ENCODE measurements around the gene COG1. TPM values are rescaled to one million over a fixed set of nuclear protein-coding genes. Genes with fewer than 3 reads are reported as not detected.

The COG1 gene
- polyA plus RNA-seq, 1 of the 3 experiments (the other 2 are of a cell fraction) = 52.8 TPM

DNA sequence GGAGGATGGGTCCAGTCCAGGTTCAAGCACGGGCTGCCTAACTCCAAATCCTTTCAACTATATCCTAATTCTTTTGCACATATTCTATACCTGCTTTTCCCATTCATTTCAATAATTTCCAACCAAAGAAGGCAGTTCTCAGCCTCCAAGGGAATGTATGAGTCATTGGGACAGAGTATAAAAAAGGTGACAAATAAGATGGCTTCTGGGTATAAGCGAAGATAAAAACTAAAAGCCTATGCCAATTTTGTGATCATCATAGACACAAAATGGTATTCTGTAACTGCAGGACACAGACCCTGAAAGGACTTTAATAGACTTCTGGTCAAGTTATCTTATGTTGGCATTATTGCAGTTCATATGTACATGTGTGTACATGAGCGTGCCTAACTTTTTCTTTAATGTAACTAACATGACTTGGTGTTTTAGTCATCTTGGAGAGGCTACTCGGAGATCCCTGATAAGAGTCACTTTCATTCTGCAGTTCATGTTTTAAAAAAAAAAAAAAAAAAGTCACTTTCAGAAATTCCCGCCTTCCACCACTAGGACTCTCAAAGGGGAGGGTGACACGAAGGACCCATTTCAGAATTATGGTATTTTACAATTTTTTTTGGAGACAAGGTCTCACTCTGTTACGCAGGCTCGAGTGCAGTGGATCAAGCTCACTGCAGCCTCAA lies 17.3 kb downstream of the COG1 start:
- H3K27ac ChIP-seq (ENCODE audit: low read depth in 2 of 2, low read length in 1 of 2) = 0 out of 4 replicates have a peak overlapping the region, but pooled peaks of 1 of the 2 experiments have one; percentile 4
- no peak overlapping the region for H3K4me3 ChIP-seq (ENCODE audit: low read depth in 2 of 2, low read length in 1 of 2)
- peak; percentile 80 for DNase-seq
- H3K79me2 ChIP-seq (ENCODE audit: insufficient read depth) = peaks cover 61% of the 10 kb centered on the region
- no peaks in the 10 kb centered on the region for H3K27me3 ChIP-seq (ENCODE audit: insufficient read depth)
- no peaks in the 10 kb centered on the region for H3K4me1 ChIP-seq (ENCODE audit: control insufficient read depth in 1 of 2, insufficient read depth in 2 of 2, low read depth in 1 of 2, low read length in 1 of 2)
- no peaks in the 10 kb centered on the region for H3K9me2 ChIP-seq
- H3K9ac ChIP-seq = no peak overlapping the region
- ChIA-PET CTCF (interaction anchor here (0.7 to 1.7 kb wide), 5 partner anchors 13 to 160 kb away, joined by 3 to 7 read pairs (median 3); no protein-coding TSS in a partner anchor), POLR2A (no interaction called here)
- H3K9me3 ChIP-seq = no peaks in the 10 kb centered on the region
- no peak overlapping the region for H2AFZ ChIP-seq (ENCODE audit: low read depth)
- TF ChIP-seq, protein P1, sequence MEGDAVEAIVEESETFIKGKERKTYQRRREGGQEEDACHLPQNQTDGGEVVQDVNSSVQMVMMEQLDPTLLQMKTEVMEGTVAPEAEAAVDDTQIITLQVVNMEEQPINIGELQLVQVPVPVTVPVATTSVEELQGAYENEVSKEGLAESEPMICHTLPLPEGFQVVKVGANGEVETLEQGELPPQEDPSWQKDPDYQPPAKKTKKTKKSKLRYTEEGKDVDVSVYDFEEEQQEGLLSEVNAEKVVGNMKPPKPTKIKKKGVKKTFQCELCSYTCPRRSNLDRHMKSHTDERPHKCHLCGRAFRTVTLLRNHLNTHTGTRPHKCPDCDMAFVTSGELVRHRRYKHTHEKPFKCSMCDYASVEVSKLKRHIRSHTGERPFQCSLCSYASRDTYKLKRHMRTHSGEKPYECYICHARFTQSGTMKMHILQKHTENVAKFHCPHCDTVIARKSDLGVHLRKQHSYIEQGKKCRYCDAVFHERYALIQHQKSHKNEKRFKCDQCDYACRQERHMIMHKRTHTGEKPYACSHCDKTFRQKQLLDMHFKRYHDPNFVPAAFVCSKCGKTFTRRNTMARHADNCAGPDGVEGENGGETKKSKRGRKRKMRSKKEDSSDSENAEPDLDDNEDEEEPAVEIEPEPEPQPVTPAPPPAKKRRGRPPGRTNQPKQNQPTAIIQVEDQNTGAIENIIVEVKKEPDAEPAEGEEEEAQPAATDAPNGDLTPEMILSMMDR (IDR thresholded peaks at IDR 0.05) = peak; percentile 63
- TF ChIP-seq SIN3A (IDR thresholded peaks at IDR 0.05; ENCODE audit: borderline replicate concordance, low read depth, low read length) = no peak
- TF ChIP-seq ZBTB33 (IDR thresholded peaks at IDR 0.05; ENCODE audit: borderline replicate concordance, low read depth) = no peak
- TF ChIP-seq FOSL2 (IDR thresholded peaks at IDR 0.05; ENCODE audit: borderline replicate concordance, low read depth) = peak; percentile 18; the same call in 1 of the 2 replicates
- no peak for TF ChIP-seq YY1 (IDR thresholded peaks at IDR 0.05; ENCODE audit: low read depth)
- TF ChIP-seq RXRA (IDR thresholded peaks at IDR 0.05; ENCODE audit: borderline replicate concordance, low read depth) = no peak
- H3F3A ChIP-seq (replicated peaks; ENCODE audit: insufficient read depth) = peaks cover 25% of the 10 kb centered on the region
- WGBS (ENCODE audit: low lambda C conversion rate) = 84% methylated on average over 8 of the region's 8 CpGs
- H4K20me1 ChIP-seq (ENCODE audit: insufficient read depth) = peaks cover 16% of the 10 kb centered on the region
- H3K4me2 ChIP-seq = no peak overlapping the region
- peaks cover 56 to 64% of the 10 kb centered on the region in 2 experiments for H3K36me3 ChIP-seq (replicated peaks in 1 of 2; ENCODE audit: control insufficient read depth in 1 of 2, insufficient read depth in 2 of 2, low read length in 1 of 2)

DNA sequence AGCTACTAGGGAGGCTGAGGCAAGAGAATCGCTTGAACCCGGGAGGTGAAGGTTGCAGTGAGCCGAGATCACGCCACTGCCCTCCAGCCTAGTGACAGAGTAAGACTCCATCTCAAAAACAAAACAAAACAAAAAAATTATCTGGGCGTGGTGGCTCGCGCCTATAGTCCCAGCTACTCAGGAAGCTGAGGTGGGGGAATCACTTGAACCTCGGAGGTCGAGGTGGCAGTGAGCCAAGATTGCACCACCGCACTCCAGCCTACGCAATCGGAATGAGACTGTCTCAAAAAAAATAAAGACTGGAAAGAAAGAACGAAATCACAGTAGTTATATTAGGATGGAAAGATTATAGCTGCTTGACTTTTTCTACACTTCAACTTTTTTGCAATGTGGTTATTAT lies 18.9 kb downstream of the COG1 start:
- 90% methylated on average over 13 of the region's 13 CpGs for WGBS (ENCODE audit: low lambda C conversion rate)
- TF ChIP-seq PBX3 (IDR thresholded peaks at IDR 0.05) (no peak), JUND (IDR thresholded peaks at IDR 0.05) (no peak), SIN3A (IDR thresholded peaks at IDR 0.05; ENCODE audit: borderline replicate concordance, low read depth, low read length) (no peak), TAF1 (IDR thresholded peaks at IDR 0.05; ENCODE audit: borderline replicate concordance, low read depth, low read length) (no peak), FOSL2 (IDR thresholded peaks at IDR 0.05; ENCODE audit: borderline replicate concordance, low read depth) (no peak), USF2 (IDR thresholded peaks at IDR 0.05; ENCODE audit: borderline replicate concordance, low read depth, low read length) (no peak), IRF3 (IDR thresholded peaks at IDR 0.05; ENCODE audit: low read depth, low read length) (no peak), FOXJ3 (CRISPR knock-in tag; IDR thresholded peaks at IDR 0.05) (no peak)
- TF ChIP-seq, protein P1 (IDR thresholded peaks at IDR 0.05) = no peak
- TF ChIP-seq, protein P2, sequence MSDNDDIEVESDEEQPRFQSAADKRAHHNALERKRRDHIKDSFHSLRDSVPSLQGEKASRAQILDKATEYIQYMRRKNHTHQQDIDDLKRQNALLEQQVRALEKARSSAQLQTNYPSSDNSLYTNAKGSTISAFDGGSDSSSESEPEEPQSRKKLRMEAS (IDR thresholded peaks at IDR 0.05; ENCODE audit: low read depth) = no peak

More for the DNA sequence above, 18.9 kb downstream of the COG1 start:
- Histone ChIP-seq H3K79me2 (ENCODE audit: insufficient read depth) (peaks cover 69% of the 10 kb centered on the region), H3K4me1 (ENCODE audit: control insufficient read depth in 1 of 2, insufficient read depth in 2 of 2, low read depth in 1 of 2, low read length in 1 of 2) (no peaks in the 10 kb centered on the region), H3K4me3 (ENCODE audit: low read depth in 2 of 2, low read length in 1 of 2) (no peak overlapping the region), H3K9ac (no peak overlapping the region), H2AFZ (ENCODE audit: low read depth) (no peak overlapping the region), H3K9me2 (no peaks in the 10 kb centered on the region), H3K9me3 (no peaks in the 10 kb centered on the region), H4K20me1 (ENCODE audit: insufficient read depth) (peaks cover 16% of the 10 kb centered on the region), H3K36me3 (replicated peaks in 1 of 2; ENCODE audit: control insufficient read depth in 1 of 2, insufficient read depth in 2 of 2, low read length in 1 of 2) (peaks cover 45 to 56% of the 10 kb centered on the region in 2 experiments), H3K27ac (ENCODE audit: low read depth in 2 of 2, low read length in 1 of 2) (no peak overlapping the region), H3K4me2 (no peak overlapping the region), H3F3A (replicated peaks; ENCODE audit: insufficient read depth) (peaks cover 25% of the 10 kb centered on the region), H3K27me3 (ENCODE audit: insufficient read depth) (no peaks in the 10 kb centered on the region)
- POLR2A ChIA-PET = no interaction called here
- CTCF ChIA-PET = interaction anchor here (0.8 to 1.4 kb wide), 6 partner anchors 9 to 99 kb away, joined by 3 to 6 read pairs (median 4); no protein-coding TSS in a partner anchor
- no peak for DNase-seq
